ENCODE results near the gene IL4I1. TPM values are rescaled to one million over a fixed set of nuclear protein-coding genes. Genes with fewer than 3 reads are reported as not detected.

The IL4I1 gene
- polyA plus RNA-seq, 1 donor (not counting 4 experiments of a cell fraction or from before 2014, with no cell fraction given) = 0.13 TPM

DNA sequence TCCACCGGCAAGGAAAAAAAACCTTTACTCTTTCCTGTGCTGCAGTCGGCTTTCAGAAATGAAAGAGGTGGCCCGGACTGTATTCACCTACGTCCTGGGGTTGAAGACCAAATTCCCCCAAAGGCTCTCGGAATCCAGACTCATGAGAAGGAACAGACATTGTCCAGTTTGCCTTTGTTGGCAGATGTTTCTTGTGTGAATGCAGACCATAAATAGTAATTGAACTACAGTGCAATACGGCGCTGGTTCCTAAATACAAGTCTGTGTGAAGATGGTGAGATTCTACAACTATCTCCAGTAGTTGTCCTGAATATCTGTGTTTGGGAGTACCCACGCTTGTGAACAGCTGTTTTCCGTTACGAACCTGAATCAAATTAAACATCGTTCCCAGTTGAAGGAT, 57.0 kb downstream of the IL4I1 start:
- Histone ChIP-seq H3K9me3 (ENCODE audit: control insufficient read depth, low read depth, low read length) (no peaks in the 10 kb centered on the region), H3K4me1 (ENCODE audit: control insufficient read depth, extremely low read depth, insufficient read depth, low read length) (no peaks in the 10 kb centered on the region), H3K9me1 (ENCODE audit: control insufficient read depth, extremely low read depth, insufficient read depth, low read length) (no peaks in the 10 kb centered on the region), H3K79me2 (ENCODE audit: control insufficient read depth, insufficient read depth, low read length) (no peaks in the 10 kb centered on the region), H3K9ac (ENCODE audit: control insufficient read depth, extremely low read depth, insufficient read depth, low read length) (no peak overlapping the region), H3K4me3 (ENCODE audit: control insufficient read depth in 2 of 3, extremely low read depth in 1 of 3, insufficient read depth in 2 of 3, low read depth in 1 of 3, low read length in 3 of 3) (no peak overlapping the region), H3K36me3 (ENCODE audit: control insufficient read depth in 2 of 2, extremely low read depth in 1 of 2, insufficient read depth in 2 of 2, low read length in 2 of 2) (peaks cover 11 to 25% of the 10 kb centered on the region in 2 experiments), H2AFZ (ENCODE audit: control insufficient read depth, low read length) (no peak overlapping the region), H3K27ac (ENCODE audit: control insufficient read depth, insufficient read depth, low read length) (no peak overlapping the region), H4K20me1 (ENCODE audit: control insufficient read depth, extremely low read depth, insufficient read depth, low read length) (no peaks in the 10 kb centered on the region), H3K4me2 (ENCODE audit: control insufficient read depth, extremely low read depth, insufficient read depth, low read depth, low read length) (no peak overlapping the region), H3K27me3 (ENCODE audit: control insufficient read depth, extremely low read depth, insufficient read depth, low read length) (no peaks in the 10 kb centered on the region)
- no peak for FAIRE-seq
- dilution Hi-C loops (cut with MboI; ENCODE audit: extremely low pct_ligation_motif_present, low sequenced_read_pairs) = no loop called here
- no peak for DNase-seq (ENCODE audit: low read depth, low spot score)
- no peak for TF ChIP-seq EZH2 (IDR thresholded peaks at IDR 0.05; ENCODE audit: low read length)
- TF ChIP-seq, protein P1, sequence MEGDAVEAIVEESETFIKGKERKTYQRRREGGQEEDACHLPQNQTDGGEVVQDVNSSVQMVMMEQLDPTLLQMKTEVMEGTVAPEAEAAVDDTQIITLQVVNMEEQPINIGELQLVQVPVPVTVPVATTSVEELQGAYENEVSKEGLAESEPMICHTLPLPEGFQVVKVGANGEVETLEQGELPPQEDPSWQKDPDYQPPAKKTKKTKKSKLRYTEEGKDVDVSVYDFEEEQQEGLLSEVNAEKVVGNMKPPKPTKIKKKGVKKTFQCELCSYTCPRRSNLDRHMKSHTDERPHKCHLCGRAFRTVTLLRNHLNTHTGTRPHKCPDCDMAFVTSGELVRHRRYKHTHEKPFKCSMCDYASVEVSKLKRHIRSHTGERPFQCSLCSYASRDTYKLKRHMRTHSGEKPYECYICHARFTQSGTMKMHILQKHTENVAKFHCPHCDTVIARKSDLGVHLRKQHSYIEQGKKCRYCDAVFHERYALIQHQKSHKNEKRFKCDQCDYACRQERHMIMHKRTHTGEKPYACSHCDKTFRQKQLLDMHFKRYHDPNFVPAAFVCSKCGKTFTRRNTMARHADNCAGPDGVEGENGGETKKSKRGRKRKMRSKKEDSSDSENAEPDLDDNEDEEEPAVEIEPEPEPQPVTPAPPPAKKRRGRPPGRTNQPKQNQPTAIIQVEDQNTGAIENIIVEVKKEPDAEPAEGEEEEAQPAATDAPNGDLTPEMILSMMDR (optimal IDR thresholded peaks at IDR 0.05 in 1 of 3, IDR thresholded peaks at IDR 0.05 in 1 of 3, conservative IDR thresholded peaks at IDR 0.05 in 1 of 3; ENCODE audit: extremely low read depth in 1 of 3, insufficient read depth in 2 of 3, low read length in 3 of 3) = no peak

Small RNA genes lying within 50 kb of the gene (small RNA-seq; reads per million reads assigned to genes)
- 0 to 0.33 (median 0) reads per million in 3 experiments for gene MIR4749 (ENCODE audit: insufficient read length in 3 of 3, low read depth in 3 of 3, low replicate concordance in 1 of 3)

Other genes with a start within 250 kb of the IL4I1 start
- gene IRF3, start 231.0 kb downstream of the IL4I1 start, polyA plus RNA-seq = 50.4 to 67.5 TPM (median 57.7 TPM) in 3 replicates
- gene BCL2L12, start 231.0 kb downstream of the IL4I1 start, polyA plus RNA-seq = 11.8 to 14.8 TPM (median 14.0 TPM) in 3 replicates
- gene PRMT1, start 219.6 kb downstream of the IL4I1 start, polyA plus RNA-seq = 280 to 322 TPM (median 311 TPM) in 3 replicates
- gene ADM5, start 207.3 kb downstream of the IL4I1 start, polyA plus RNA-seq = 0.73 to 0.76 TPM (median 0.73 TPM) in 3 replicates
- gene CPT1C, start 205.8 kb downstream of the IL4I1 start, polyA plus RNA-seq = 0.39 to 0.49 TPM (median 0.41 TPM) in 3 replicates
- gene TSKS, start 133.6 kb downstream of the IL4I1 start, polyA plus RNA-seq = 1.3 to 2.2 TPM (median 1.9 TPM) in 3 replicates
- gene AP2A1, start 129.9 kb downstream of the IL4I1 start, polyA plus RNA-seq = 36.7 to 67.7 TPM (median 52.7 TPM) in 3 replicates
- 2.6 to 4.7 TPM (median 3.7 TPM) in 3 replicates for gene FUZ, start 83.6 kb downstream of the IL4I1 start, polyA plus RNA-seq
- gene MED25, start 78.6 kb downstream of the IL4I1 start, polyA plus RNA-seq = 12.5 to 37.0 TPM (median 13.9 TPM) in 3 replicates
- 22.9 to 49.0 TPM (median 32.1 TPM) in 3 replicates for gene PTOV1, start 45.7 kb downstream of the IL4I1 start, polyA plus RNA-seq
- 19.3 to 26.4 TPM (median 19.6 TPM) in 3 replicates for gene PNKP, start 29.3 kb downstream of the IL4I1 start, polyA plus RNA-seq
- 27.2 to 43.8 TPM (median 28.8 TPM) in 3 replicates for gene AKT1S1, start 19.5 kb downstream of the IL4I1 start, polyA plus RNA-seq
- 9.0 to 25.6 TPM (median 9.4 TPM) in 3 replicates for gene TBC1D17, start 19.2 kb downstream of the IL4I1 start, polyA plus RNA-seq
- gene ATF5, start 32.3 kb upstream of the IL4I1 start, polyA plus RNA-seq = 4.6 to 9.3 TPM (median 6.0 TPM) in 3 replicates
- 10.1 to 16.6 TPM (median 12.9 TPM) in 3 replicates for gene NUP62, start 32.6 kb upstream of the IL4I1 start, polyA plus RNA-seq
- gene SIGLEC11, start 64.3 kb upstream of the IL4I1 start, polyA plus RNA-seq = not detected in 3 replicates
- gene VRK3, start 128.5 kb upstream of the IL4I1 start, polyA plus RNA-seq = 15.6 to 36.0 TPM (median 16.2 TPM) in 3 replicates
- gene ZNF473, start 129.1 kb upstream of the IL4I1 start, polyA plus RNA-seq = 5.4 to 9.3 TPM (median 7.7 TPM) in 3 replicates

All from keratinocyte (primary cell).